CD14-positive monocyte (primary cell): ENCODE results near the gene SIGLEC1. TPM values are rescaled to one million over a fixed set of nuclear protein-coding genes. Genes with fewer than 3 reads are reported as not detected.

Experiments used
- DNase-seq, 3 donors: peaks; one replicate each; pipeline ENCODE4 v3.0.0-alpha.2; 2011 to 2022
- H2AFZ ChIP-seq: 2 replicates; pipeline ENCODE4 v1.6.0; 2012; ENCODE audit warnings: mild to moderate bottlenecking, low read depth, low read length, inconsistent platforms; ENCODE audit not compliant: insufficient read depth, poor library complexity, severe bottlenecking
- H3K27ac ChIP-seq, 2 donors: 1 replicate in 1 of 2; 2 replicates in 1 of 2; pipeline ENCODE4 v1.5.1; 2012 to 2013; ENCODE audit warnings: low read length in 2 of 2, control low read depth in 1 of 2, inconsistent platforms in 1 of 2, low read depth in 1 of 2, mild to moderate bottlenecking in 1 of 2
- H3K27me3 ChIP-seq, 2 donors: one replicate each; pipeline versions ENCODE4 v1.6.0 to v1.6.1; 2011 to 2013; ENCODE audit warnings: low read length in 2 of 2; ENCODE audit not compliant: control insufficient read depth in 2 of 2, insufficient read depth in 2 of 2
- H3K36me3 ChIP-seq, 2 donors: replicated peaks in 1 of 2; 1 replicate in 1 of 2; 2 replicates in 1 of 2; pipeline versions ENCODE4 v1.5.1 to v1.6.1; 2012 to 2013; ENCODE audit warnings: low read length in 2 of 2, control low read depth in 1 of 2, inconsistent platforms in 1 of 2, mild to moderate bottlenecking in 1 of 2; ENCODE audit not compliant: insufficient read depth in 2 of 2, control insufficient read depth in 1 of 2
- H3K4me1 ChIP-seq, 2 donors: 1 replicate in 1 of 2; 2 replicates in 1 of 2; pipeline versions ENCODE4 v1.5.1 to v1.6.1; 2012 to 2013; ENCODE audit warnings: low read length in 2 of 2, control low read depth in 1 of 2, inconsistent platforms in 1 of 2, mild to moderate bottlenecking in 1 of 2, moderate library complexity in 1 of 2; ENCODE audit not compliant: insufficient read depth in 2 of 2, control insufficient read depth in 1 of 2
- H3K4me2 ChIP-seq: replicated peaks from 2 replicates; pipeline ENCODE3; 2012; ENCODE audit warnings: low read length, moderate library complexity, mild to moderate bottlenecking; ENCODE audit not compliant: poor library complexity, severe bottlenecking; ENCODE audit errors: extremely low read depth
- H3K4me3 ChIP-seq, 3 experiments: fragments of 200-600 bp in 1 of 3; sonication (generic) in 1 of 3; replicated peaks in 1 of 3; 1 replicate in 2 of 3; 2 replicates in 1 of 3; pipeline ENCODE4 v1.5.1; 2011 to 2013; ENCODE audit warnings: low read length in 3 of 3, mild to moderate bottlenecking in 3 of 3, control low read depth in 2 of 3, low read depth in 2 of 3, inconsistent platforms in 1 of 3, moderate library complexity in 1 of 3
- H3K79me2 ChIP-seq: 2 replicates; pipeline ENCODE4 v1.6.0; 2012; ENCODE audit warnings: mild to moderate bottlenecking, control low read depth, inconsistent platforms, low read length, moderate library complexity; ENCODE audit not compliant: insufficient read depth
- H3K9ac ChIP-seq: 2 replicates; pipeline ENCODE4 v1.6.0; 2017; ENCODE audit warnings: low read length, mild to moderate bottlenecking; ENCODE audit not compliant: insufficient read depth, poor library complexity, severe bottlenecking
- H3K9me3 ChIP-seq, 2 donors: replicated peaks in 1 of 2; 1 replicate in 1 of 2; 2 replicates in 1 of 2; pipeline versions ENCODE4 v1.5.1 to v1.6.1; 2012 to 2013; ENCODE audit warnings: low read length in 2 of 2, control low read depth in 1 of 2; ENCODE audit not compliant: control insufficient read depth in 1 of 2, insufficient read depth in 1 of 2
- H4K20me1 ChIP-seq: 2 replicates; pipeline ENCODE4 v1.6.0; 2012; ENCODE audit warnings: mild to moderate bottlenecking, low read length, control low read depth, moderate library complexity; ENCODE audit not compliant: insufficient read depth
- H3K27ac Mint-ChIP-seq, 7 donors: one replicate each; pipeline ENCODE4 v1.8.0; 2020; ENCODE audit warnings: mild to moderate bottlenecking in 7 of 7, mixed read lengths in 7 of 7, moderate library complexity in 6 of 7, inconsistent platforms in 2 of 7
- H3K27me3 Mint-ChIP-seq, 3 donors: one replicate each; pipeline ENCODE4 v1.8.0; 2021 to 2022; ENCODE audit warnings: low read depth in 3 of 3, mild to moderate bottlenecking in 3 of 3, mixed read lengths in 3 of 3, moderate library complexity in 3 of 3, inconsistent platforms in 1 of 3
- H3K36me3 Mint-ChIP-seq, 2 donors: one replicate each; pipeline ENCODE4 v1.8.0; 2020; ENCODE audit warnings: mixed read lengths in 2 of 2, inconsistent platforms in 1 of 2, mild to moderate bottlenecking in 1 of 2
- H3K4me1 Mint-ChIP-seq: one replicate; pipeline ENCODE4 v1.8.0; 2020; ENCODE audit warnings: mild to moderate bottlenecking, mixed read lengths
- H3K4me3 Mint-ChIP-seq, 2 donors: one replicate each; pipeline ENCODE4 v1.8.0; 2020; ENCODE audit warnings: mild to moderate bottlenecking in 2 of 2, mixed read lengths in 2 of 2, moderate library complexity in 1 of 2
- H3K9me3 Mint-ChIP-seq, 7 donors: one replicate each; pipeline ENCODE4 v1.8.0; 2020 to 2022; ENCODE audit warnings: mixed read lengths in 7 of 7, mild to moderate bottlenecking in 6 of 7, moderate library complexity in 6 of 7, inconsistent platforms in 2 of 7
- CTCF ChIP-seq: fragments of 200-600 bp; IDR thresholded peaks from one replicate; pipeline ENCODE4 v1.8.0; 2022; ENCODE audit warnings: antibody characterized with exemption, mild to moderate bottlenecking
- WGBS: methylation state at CpG from one replicate; pipeline ENCODE4 v1.1.5; 2013; ENCODE audit warnings: missing lambda C conversion rate; ENCODE audit not compliant: insufficient coverage; 5-methylcytosine and 5-hydroxymethylcytosine counted together
- intact Hi-C, 2 donors: fragments of 100-400 bp; cut with micrococcal nuclease; formaldehyde crosslinking; loops; one replicate each; pipeline versions ENCODE4 v1.15.0 to v1.15.1; 2023
- polyA plus RNA-seq, 3 donors: library from polyadenylated mRNA; depleted of rRNA in 1 of 3; unstranded in 2 of 3; stranded (reverse) in 1 of 3; fragments of 300-500 nt in 2 of 3; fragments of >200 nt in 1 of 3; fragmentation: Illumina TruSeq in 2 of 3; gene quantifications; 1 replicate in 2 of 3; 2 replicates in 1 of 3; pipeline ENCODE4 v1.2.3, GENCODE V29; 2012 to 2021

SIGLEC1 gene
- polyA plus RNA-seq, 3 donors: 1.6 to 23.5 (median 2.5) TPM

- Histone ChIP-seq H3K27ac (no peak overlapping the region), H3K9ac (no peak overlapping the region), H3K9me3 (no peaks in the 10 kb centered on the region), H3K36me3 (peaks cover 7 to 12% of the 10 kb centered on the region in 2 donors), H3K4me3 (no peak overlapping the region), H3K79me2 (no peaks in the 10 kb centered on the region), H3K4me2 (no peak overlapping the region), H2AFZ (no peak overlapping the region), H3K27me3 (no peaks in the 10 kb centered on the region), H3K4me1 (peaks cover 10 to 34% of the 10 kb centered on the region in 2 donors), H4K20me1 (peaks cover 11% of the 10 kb centered on the region)
- no peak overlapping the region for H3K4me3 Mint-ChIP-seq
- no peak for DNase-seq
- intact Hi-C loops: loop anchor here in 1 of 2 donors (5.0 kb wide), 1 partner anchor 70 kb away; no protein-coding TSS in a partner anchor
- H3K36me3 Mint-ChIP-seq: peaks cover 11 to 15% of the 10 kb centered on the region in 2 donors
- TF ChIP-seq CTCF: no peak
- peaks cover 7 to 29% (median 19%) of the 10 kb centered on the region in 3 donors for H3K27me3 Mint-ChIP-seq
- no peak overlapping the region for H3K27ac Mint-ChIP-seq
- WGBS: no CpG with 5 or more reads among the region's 2 CpGs
- peaks cover 0 to 3% (median 0%) of the 10 kb centered on the region in 7 donors for H3K9me3 Mint-ChIP-seq
- peaks cover 17% of the 10 kb centered on the region for H3K4me1 Mint-ChIP-seq
These were observed 35.1 kb upstream of the SIGLEC1 start for GRCh38 chr20:3747471-3747870.

- 98% methylated on average over 7 of the region's 11 CpGs for WGBS
- peaks cover 1 to 2% of the 10 kb centered on the region in 2 donors for H3K36me3 ChIP-seq
These were observed 33.3 kb upstream of the SIGLEC1 start for GRCh38 chr20:3745686-3746173.

More at GRCh38 chr20:3745686-3746173, 33.3 kb upstream of the SIGLEC1 start:
- TF ChIP-seq CTCF: no peak
- Histone ChIP-seq H3K4me3 (no peak overlapping the region), H3K4me1 (peaks cover 6 to 17% of the 10 kb centered on the region in 2 donors), H3K9me3 (no peaks in the 10 kb centered on the region), H4K20me1 (peaks cover 3% of the 10 kb centered on the region), H3K27me3 (no peaks in the 10 kb centered on the region), H3K9ac (no peak overlapping the region), H3K79me2 (no peaks in the 10 kb centered on the region), H3K4me2 (no peak overlapping the region), H2AFZ (no peak overlapping the region), H3K27ac (no peak overlapping the region)
- Mint-ChIP-seq H3K4me3 (peak overlapping the region in 1 of 2 donors; percentile 7), H3K36me3 (peaks cover 3 to 4% of the 10 kb centered on the region in 2 donors), H3K27me3 (peaks cover 8 to 29% (median 22%) of the 10 kb centered on the region in 3 donors), H3K4me1 (peaks cover 9% of the 10 kb centered on the region), H3K27ac (no peak overlapping the region), H3K9me3 (peaks cover 0 to 3% (median 0%) of the 10 kb centered on the region in 7 donors)
- no peak for DNase-seq
- intact Hi-C loops: loop anchor here in 1 of 2 donors (5.0 kb wide), 1 partner anchor 68 kb away; no protein-coding TSS in a partner anchor
